DLD1 (cell line): Measurements from ENCODE around the gene SLC43A1.

ENCODE experiments used
- in situ Hi-C: cut with HindIII; loops from 2 replicates; pipeline ENCODE4 v1.10.0; 2017; ENCODE audit warnings: low sequenced_read_pairs

SLC43A1 gene

DNA sequence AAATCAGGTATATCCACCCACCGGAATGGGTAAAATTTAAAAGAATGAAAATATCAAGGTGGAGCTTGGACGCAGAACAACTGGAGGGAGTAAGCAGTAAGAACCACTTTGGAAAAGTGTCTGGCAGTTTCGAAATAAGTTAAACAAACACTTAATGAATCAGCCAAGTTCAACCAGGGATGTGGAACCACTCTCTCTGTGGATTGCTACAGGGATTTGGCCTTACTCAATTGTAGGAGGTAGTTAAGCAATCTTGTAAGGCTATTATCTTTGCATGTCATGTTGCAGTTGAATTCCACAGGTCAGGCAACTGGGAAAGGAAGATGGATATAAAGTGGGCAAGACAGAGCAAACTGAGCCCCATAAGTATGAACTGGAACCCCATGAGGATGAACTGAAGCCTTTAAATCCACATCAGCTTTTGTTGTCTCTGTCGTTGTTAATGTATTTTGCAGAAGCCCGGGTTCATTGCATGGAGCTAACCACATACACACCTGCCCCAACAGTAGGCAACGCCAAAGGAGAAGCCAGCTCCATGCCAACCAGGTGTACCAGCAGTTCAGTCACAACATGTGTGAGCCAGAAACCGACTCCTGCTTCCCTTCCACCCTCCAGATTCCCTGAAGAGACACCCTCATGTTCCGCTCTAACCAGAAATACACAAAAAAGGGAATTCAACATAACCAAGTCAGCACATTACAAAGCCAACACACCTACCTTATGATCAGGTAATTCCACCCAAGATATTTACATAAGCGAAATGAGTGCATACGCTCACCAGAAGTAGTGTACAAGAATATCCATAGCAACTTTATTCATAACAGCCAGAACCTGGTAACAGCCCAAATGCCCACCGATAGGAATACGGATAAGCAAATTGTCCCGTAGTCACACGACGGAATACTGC is 80.6 kb downstream of the SLC43A1 start:
- in situ Hi-C loops, result no loop called here
